ENCODE data around the gene C17orf107.

The C17orf107 gene

GRCh38 chr17:4949321-4950074, 50.2 kb downstream of the C17orf107 start:
- no peak for DNase-seq (ENCODE audit: low read depth)

- DNase-seq (ENCODE audit: low read depth), result no peak
Measured at GRCh38 chr17:4950075-4950745, 50.9 kb downstream of the C17orf107 start.

GRCh38 chr17:4950746-4951204, 51.4 kb downstream of the C17orf107 start, which contains the start of gene ENO3:
TSS of gene ENO3 (plus strand) at chr17:4951119. CDS start at chr17:4951830, 711 bp downstream.
- DNase-seq (ENCODE audit: low read depth), result no peak

- no peak for DNase-seq (ENCODE audit: low read depth)
Measured at GRCh38 chr17:4951486-4951885, 52.1 kb downstream of the C17orf107 start.
